HG03025 (cell line): Measurements from ENCODE around the gene TMEFF2.

Source experiments
- ATAC-seq: cut with Tn5 transposase; IDR thresholded peaks from one replicate; pipeline ENCODE4 v1.9.1; 2021; ENCODE audit warnings: mild to moderate bottlenecking, moderate library complexity; ENCODE audit not compliant: unreplicated experiment, low FRiP score

TMEFF2 gene

DNA sequence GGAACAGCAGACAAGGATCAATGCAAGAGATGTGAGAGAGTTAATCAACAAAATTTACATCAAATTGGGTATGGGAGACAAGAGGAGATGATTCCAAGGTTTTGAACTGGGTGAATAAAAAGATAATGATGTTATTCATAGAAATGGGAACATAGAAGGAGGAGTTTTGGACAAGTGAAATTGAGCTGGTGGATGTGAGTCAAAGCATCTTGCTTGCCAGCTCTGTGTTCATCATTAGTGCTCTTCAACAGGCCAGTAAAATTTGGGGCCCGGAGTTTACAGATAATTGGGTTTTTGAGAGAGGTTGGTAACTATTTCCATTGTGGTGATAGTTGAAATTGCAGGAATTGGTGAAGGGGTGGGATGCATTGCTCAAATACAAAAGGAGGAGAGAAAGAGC lies 277.9 kb downstream of the TMEFF2 start:
- no peak for ATAC-seq

DNA sequence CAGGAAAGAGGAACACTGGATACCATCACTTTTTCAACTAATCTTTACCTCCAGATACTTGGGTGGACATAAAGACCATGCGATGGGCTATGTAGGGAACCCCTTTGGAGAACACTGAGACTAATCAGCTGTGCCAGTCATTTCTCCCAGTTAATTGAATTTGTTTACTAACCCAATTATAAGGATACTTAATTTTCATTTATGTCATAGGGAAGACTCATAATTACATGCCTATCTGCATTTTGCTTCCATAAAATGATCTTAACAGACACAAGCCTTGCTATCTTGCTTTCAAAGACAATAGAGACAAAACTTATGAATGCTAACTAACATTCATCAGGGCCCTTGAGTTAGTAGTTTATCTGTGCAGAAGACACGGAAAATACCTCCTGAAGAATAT lies 279.0 kb downstream of the TMEFF2 start:
- ATAC-seq, result no peak

DNA sequence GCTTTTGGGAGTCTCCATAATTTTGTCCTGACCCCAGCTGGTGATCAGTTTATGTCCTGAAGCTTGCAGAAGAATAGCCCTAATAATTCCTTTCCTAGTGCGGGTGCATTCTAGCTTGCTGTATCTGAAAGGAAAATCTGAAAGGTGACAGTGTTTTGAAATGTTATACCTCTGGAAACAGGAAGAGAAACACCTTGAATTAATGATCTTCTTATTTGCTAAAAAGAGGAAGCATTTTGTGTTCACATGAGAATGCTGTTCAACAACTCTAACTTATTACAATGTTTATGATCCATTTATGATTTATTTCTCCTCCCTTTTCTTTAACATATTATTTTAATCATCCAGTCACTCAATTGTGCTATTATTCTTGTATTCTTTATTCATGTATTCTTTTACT lies 280.9 kb downstream of the TMEFF2 start:
- no peak for ATAC-seq

DNA sequence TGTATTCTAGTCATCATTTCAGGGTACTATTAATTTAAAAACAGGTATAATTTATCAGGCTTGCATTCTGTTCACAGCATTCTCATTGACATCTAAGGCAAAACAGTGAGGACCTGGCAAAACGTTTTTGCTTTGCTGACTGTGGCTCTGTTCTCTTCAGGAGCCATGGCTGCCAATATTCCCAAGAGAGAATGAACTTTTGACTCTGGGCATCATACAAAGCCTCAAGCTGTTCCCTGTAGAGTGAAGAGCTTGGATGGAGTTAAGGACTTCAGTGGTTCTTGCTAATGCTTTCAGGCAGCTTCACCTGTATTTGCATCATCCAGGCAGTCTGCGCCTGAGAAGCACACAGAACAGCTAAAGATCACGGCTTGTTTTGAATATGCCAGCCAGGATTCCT lies 282.0 kb downstream of the TMEFF2 start:
- no peak for ATAC-seq

DNA sequence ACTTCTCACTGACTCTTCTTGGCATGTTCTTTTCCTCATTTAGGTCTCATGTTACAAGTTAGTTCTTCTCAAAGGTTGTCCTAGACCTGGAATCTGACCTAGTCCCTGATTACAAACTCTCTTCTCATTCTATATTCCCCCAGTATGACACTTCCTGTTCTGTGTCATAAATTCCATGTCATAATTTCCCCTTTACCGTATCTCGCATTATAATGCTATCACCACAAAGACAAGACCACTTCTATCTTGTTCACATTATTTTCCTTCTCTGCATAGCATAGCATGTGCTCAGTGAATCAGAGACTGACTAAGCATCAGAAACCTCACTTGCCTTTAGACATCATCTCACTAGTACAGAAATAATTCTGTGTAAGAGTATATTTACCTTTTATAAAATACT lies 284.2 kb downstream of the TMEFF2 start:
- ATAC-seq, result no peak

DNA sequence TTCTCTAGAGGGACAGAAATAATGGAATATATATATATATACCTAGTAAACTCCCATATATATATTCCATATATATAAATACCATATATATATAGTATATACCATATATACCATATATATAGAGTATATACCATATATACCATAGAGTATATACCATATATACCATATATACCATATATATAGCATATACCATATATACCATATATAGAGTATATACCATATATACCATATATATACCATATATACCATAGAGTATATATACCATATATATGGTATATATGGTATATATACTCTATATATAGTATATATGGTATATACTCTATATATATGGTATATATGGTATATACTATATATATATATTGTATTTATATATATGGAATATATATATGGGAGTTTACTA lies 285.9 kb downstream of the TMEFF2 start:
- no peak for ATAC-seq

DNA sequence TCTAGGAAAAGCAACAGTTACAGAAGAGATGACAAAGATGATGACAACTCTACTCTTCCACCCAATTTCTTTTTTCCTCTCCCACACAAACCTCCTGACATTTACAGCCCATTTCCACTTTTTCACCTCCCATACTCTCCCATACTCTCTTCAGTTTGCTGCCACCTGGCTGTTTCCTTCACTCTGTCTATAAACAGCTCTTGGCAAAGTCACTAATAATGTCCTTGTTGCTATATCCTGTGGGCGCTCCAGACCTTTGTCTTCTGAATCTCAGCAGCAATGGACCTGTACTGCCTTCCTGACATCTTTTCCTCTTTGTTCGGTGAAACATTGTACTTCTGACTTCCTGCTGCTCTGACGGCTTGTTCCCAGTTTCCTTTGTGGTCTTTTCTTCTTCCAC lies 287.2 kb downstream of the TMEFF2 start:
- ATAC-seq, result no peak

DNA sequence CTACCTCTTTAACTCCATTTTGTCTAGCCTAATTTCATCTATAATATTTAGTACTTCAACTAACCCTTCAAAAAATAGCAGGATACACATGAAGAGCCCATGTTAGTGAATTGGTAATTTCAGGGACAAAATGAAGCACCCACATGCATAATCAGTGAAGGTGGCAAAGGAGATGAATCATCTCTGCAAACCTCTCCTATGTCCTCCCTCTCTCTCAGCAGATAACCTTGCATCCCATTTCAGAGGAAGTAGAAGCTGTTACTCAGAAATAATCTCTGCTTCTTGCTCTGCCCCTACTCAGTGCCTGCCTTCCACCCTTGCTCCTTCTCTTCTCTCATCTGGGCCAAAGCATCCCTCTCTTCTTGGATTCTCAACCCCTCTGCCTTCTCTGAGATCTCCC lies 287.6 kb downstream of the TMEFF2 start:
- ATAC-seq, result no peak

DNA sequence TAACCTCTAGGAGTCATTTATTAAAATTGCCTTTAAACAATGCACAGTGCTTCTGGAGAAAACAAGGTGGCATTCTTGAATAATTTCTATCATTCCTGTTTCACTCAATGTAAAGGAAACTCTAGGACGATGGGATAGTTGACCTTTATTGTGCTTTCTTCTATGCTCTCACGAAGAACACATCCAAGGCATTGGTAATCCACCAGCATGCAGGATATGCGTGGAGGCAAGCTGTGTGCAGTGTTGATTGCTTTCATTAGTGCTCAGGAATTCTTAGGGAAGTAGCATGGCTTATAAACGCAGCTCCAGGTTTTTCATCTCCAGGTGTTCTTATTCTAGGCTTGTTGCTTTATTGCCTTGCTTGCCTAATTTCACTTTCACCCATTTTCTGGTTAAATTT lies 289.4 kb downstream of the TMEFF2 start:
- no peak for ATAC-seq

DNA sequence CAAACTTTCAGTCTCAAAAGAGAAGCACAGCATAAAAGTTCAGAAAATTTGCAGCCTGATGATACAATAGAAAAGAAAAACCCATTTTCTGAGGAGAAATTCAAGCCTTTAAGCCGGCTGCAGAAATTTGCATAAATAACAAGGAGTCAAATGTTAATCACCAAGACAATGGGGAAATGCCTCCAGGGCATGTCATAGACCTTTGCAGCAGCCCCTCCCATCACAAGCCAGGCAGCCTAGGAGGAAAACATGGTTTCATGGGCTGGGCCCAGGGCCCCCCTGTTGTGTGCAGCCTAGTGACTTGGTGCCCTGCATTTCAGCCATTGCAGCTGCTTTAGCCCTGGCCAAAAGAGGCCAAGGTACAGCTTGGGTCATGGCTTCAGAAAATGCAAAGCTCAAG lies 293.7 kb downstream of the TMEFF2 start:
- ATAC-seq, result no peak

DNA sequence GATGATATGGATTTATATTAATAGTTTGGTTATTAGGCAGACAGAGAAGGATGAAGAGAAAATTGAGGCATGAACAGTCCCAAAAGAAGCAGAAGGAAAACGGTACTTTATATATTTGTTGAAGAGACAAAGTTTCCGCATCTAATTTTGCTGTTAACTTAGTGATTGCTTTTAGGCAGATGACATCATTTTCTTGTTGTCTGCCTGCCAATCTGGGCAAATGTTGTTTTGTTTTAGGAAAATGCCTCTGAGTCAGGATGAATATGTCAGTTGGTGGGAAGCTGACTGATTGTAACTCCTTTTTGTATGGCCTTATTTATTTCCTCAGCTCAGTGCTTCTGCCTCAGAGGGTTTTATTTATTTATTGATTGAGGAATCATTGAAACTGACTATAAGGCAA lies 295.3 kb downstream of the TMEFF2 start:
- no peak for ATAC-seq
